Ascending aorta (tissue), 2 donors: ENCODE data around the gene MED15. TPM values are rescaled to one million over a fixed set of nuclear protein-coding genes. Genes with fewer than 3 reads are reported as not detected.

Experiments
- DNase-seq, 2 donors: peaks; one replicate each; pipeline ENCODE4 v3.0.0-alpha.2; 2019; ENCODE audit warnings: low spot score in 2 of 2
- H3K27ac ChIP-seq, 2 donors: fragments of 200-600 bp; sonication (generic); one replicate each; pipeline ENCODE4 v1.5.1; 2016 to 2017; ENCODE audit warnings: mild to moderate bottlenecking in 1 of 2
- H3K27me3 ChIP-seq: fragments of 200-600 bp; sonication (generic); one replicate; pipeline ENCODE4 v1.5.1; 2017
- H3K36me3 ChIP-seq, 2 donors: fragments of 200-600 bp; sonication (generic); one replicate each; pipeline ENCODE4 v1.5.1; 2016
- H3K4me1 ChIP-seq, 2 donors: fragments of 200-600 bp; sonication (generic); one replicate each; pipeline ENCODE4 v1.5.1; 2016 to 2017; ENCODE audit warnings: mild to moderate bottlenecking in 1 of 2
- H3K4me3 ChIP-seq, 2 donors: fragments of 200-600 bp; sonication (generic); one replicate each; pipeline ENCODE4 v1.5.1; 2016 to 2017; ENCODE audit warnings: mild to moderate bottlenecking in 1 of 2
- H3K9me3 ChIP-seq, 2 donors: fragments of 200-600 bp; sonication (generic); one replicate each; pipeline ENCODE4 v1.5.1; 2016
- intact Hi-C: fragments of 100-400 bp; cut with DNase I; formaldehyde crosslinking; loops from one replicate; pipeline ENCODE4 v1.15.1; 2023
- total RNA-seq: library from RNA; depleted of rRNA; stranded (reverse); fragments of >200 nt; gene quantifications from one replicate; pipeline ENCODE4 v1.1.0, GENCODE V29; 2016
- TF ChIP-seq, protein P1 (sequence below), 3 experiments: fragments of 200-600 bp in 2 of 3; fragments of 450-650 bp in 1 of 3; sonication (generic) in 2 of 3; IDR thresholded peaks; one replicate each; pipeline ENCODE4 v1.5.1; 2016 to 2019; ENCODE audit warnings: antibody characterized with exemption in 3 of 3, mild to moderate bottlenecking in 1 of 3, moderate library complexity in 1 of 3

Gene MED15
- total RNA-seq, 1 donor from 2014 or later, result 204 TPM

DNA sequence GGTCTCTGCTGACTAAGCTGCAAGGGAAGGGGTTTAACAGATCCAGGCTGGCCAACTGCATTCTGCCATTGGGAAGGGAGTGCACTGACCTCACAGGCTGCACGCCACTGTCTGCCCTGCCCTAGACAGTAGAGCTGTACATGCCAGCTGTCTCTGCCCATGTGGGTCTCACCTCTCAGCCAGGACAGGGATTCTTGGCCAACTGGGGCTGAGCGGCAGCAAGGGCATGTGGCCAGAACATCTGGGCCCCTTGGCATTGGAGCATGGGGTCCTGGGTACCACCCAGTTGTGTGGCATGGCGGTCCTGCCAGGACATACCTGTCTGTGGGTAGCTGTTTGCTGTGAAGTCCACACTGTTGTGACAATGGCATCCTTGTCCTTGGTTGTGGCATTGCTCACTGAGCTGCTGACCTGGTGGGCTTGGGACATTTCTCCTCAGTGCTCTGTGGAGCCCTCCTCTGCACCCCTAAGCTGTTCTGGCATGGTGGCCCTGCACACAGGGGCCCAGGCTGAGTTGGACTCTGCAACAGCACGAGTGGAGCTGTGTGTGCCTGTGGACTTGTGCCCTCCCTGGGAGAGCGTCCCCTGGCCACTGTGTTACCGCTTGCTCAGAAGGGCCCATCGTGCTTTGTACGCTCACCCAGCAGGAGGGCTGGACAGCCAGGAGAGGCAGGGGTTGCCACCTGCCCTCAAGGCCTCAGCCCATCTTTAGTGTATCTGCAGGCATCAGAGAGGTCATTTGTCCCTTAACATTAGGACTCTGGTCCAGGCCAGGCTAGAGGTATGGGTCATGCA lies 46.7 kb downstream of the MED15 start:
- Histone ChIP-seq H3K9me3 (no peaks in the 10 kb centered on the region), H3K4me1 (peaks cover 34 to 62% of the 10 kb centered on the region in 2 donors), H3K36me3 (peaks cover 23 to 30% of the 10 kb centered on the region in 2 donors), H3K27ac (peak overlapping the region; percentile 95 to 98), H3K27me3 (no peaks in the 10 kb centered on the region), H3K4me3 (no peak overlapping the region)
- TF ChIP-seq, protein P1, sequence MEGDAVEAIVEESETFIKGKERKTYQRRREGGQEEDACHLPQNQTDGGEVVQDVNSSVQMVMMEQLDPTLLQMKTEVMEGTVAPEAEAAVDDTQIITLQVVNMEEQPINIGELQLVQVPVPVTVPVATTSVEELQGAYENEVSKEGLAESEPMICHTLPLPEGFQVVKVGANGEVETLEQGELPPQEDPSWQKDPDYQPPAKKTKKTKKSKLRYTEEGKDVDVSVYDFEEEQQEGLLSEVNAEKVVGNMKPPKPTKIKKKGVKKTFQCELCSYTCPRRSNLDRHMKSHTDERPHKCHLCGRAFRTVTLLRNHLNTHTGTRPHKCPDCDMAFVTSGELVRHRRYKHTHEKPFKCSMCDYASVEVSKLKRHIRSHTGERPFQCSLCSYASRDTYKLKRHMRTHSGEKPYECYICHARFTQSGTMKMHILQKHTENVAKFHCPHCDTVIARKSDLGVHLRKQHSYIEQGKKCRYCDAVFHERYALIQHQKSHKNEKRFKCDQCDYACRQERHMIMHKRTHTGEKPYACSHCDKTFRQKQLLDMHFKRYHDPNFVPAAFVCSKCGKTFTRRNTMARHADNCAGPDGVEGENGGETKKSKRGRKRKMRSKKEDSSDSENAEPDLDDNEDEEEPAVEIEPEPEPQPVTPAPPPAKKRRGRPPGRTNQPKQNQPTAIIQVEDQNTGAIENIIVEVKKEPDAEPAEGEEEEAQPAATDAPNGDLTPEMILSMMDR (IDR thresholded peaks at IDR 0.05), result no peak
- DNase-seq, result no peak
- intact Hi-C loops, result loop anchor here (10.0 kb wide), 1 partner anchor 301 kb away; the partner anchor contains the start of genes PI4KA and SNAP29

DNA sequence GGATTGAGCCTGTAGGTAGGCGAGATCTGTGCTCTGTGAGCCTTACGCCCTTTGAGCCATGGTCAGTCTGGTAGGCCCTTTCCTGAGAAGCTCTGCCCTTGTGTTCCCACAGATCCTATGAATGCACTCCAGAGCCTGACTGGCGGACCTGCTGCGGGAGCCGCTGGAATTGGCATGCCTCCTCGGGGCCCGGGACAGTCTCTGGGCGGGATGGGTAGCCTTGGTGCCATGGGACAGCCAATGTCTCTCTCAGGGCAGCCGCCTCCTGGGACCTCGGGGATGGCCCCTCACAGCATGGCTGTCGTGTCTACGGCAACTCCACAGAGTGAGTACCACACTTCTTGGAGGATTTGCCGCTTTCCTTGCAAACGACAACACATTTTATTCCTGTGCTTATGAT lies 47.4 kb downstream of the MED15 start:
- TF ChIP-seq, protein P1 (IDR thresholded peaks at IDR 0.05), result no peak
- peaks cover 24 to 37% of the 10 kb centered on the region in 2 donors for H3K36me3 ChIP-seq
- intact Hi-C loops, result loop anchor here (10.0 kb wide), 1 partner anchor 300 kb away; the partner anchor contains the start of genes PI4KA and SNAP29
- H3K27ac ChIP-seq, result peak overlapping the region; percentile 95 to 98
- H3K4me3 ChIP-seq, result no peak overlapping the region
- DNase-seq, result no peak
- H3K4me1 ChIP-seq, result peaks cover 34 to 55% of the 10 kb centered on the region in 2 donors
- H3K9me3 ChIP-seq, result no peaks in the 10 kb centered on the region
- no peaks in the 10 kb centered on the region for H3K27me3 ChIP-seq

DNA sequence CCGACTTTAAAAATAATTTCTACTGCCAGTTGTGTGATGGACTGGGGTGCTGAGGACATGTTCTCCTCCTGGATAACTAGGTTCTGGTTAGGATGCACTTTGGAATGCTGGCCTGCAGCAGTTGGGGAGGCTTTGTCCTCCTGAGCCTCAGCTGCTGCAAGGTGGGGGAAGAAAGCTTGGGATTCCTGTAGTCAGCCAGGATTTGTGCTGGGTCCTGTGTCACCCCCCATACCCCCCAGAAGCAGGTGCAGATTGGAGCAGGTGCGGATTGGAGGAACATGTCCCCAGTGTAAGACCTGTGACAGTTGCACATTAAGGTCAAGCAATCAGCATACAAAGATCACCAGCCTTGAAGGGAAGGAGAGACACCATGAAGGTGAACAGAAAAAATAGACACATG lies 51.1 kb downstream of the MED15 start:
- DNase-seq, result no peak
- no peak overlapping the region for H3K4me3 ChIP-seq
- peaks cover 29 to 59% of the 10 kb centered on the region in 2 donors for H3K36me3 ChIP-seq
- no peaks in the 10 kb centered on the region for H3K27me3 ChIP-seq
- H3K27ac ChIP-seq, result no peak overlapping the region
- TF ChIP-seq, protein P1 (IDR thresholded peaks at IDR 0.05), result no peak
- no peaks in the 10 kb centered on the region for H3K9me3 ChIP-seq
- peaks cover 8 to 18% of the 10 kb centered on the region in 2 donors for H3K4me1 ChIP-seq
- intact Hi-C loops, result loop anchor here (10.0 kb wide), 1 partner anchor 296 kb away; the partner anchor contains the start of genes PI4KA and SNAP29

DNA sequence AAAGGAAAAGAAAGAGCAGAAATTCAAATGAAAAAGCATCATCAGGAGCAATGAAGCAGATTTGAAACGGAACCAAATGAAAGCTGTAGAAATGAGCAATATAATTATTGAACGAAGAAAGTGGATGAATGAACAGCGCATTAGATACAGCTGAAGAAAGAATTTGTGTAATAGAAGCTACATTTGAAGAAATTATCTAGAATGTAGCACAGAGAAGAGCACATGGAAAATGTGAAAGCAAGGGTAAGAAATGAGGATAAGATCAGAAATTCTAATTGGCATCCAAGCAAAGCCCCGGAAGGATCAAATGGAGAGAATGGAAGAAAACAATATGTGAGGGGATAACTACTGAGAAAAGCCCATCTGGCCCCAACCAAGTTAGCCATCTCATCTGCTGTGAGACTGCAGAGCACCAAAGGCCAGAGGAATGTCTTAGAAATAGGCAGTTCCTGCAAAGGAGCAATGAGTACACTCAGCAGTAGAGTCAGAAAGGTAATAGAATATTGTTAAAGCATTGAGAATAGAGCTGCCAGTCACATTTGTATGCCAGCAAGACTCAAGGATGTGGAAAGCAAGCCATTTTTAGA lies 51.9 kb downstream of the MED15 start:
- Histone ChIP-seq H3K4me1 (peaks cover 2 to 14% of the 10 kb centered on the region in 2 donors), H3K36me3 (peaks cover 24 to 60% of the 10 kb centered on the region in 2 donors), H3K27ac (no peak overlapping the region), H3K27me3 (no peaks in the 10 kb centered on the region), H3K4me3 (no peak overlapping the region), H3K9me3 (no peaks in the 10 kb centered on the region)
- TF ChIP-seq, protein P1 (IDR thresholded peaks at IDR 0.05), result no peak
- DNase-seq, result no peak
- intact Hi-C loops, result loop anchor here (10.0 kb wide), 1 partner anchor 296 kb away; the partner anchor contains the start of genes PI4KA and SNAP29

DNA sequence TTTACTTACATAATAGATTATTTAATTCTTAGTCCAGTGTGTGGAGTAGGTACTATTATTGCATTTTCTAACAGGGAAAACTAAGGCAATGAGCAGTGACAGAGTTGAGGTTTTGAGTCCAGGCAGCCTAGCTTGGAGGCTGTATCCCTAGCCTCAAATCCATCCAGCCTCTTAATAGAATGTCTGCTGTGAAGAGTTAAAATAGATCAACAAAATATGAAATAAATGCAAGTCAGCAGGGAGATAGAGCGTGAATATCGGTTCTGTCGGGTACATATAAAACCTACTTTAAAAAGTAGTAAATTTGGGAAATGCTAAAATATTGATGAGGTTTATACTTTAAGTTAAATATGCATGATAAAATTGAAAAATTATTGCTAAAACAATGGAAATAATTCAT lies 53.3 kb downstream of the MED15 start:
- peaks cover 0 to 11% of the 10 kb centered on the region in 2 donors for H3K4me1 ChIP-seq
- no peaks in the 10 kb centered on the region for H3K9me3 ChIP-seq
- no peak overlapping the region for H3K27ac ChIP-seq
- intact Hi-C loops, result no loop called here
- H3K27me3 ChIP-seq, result no peaks in the 10 kb centered on the region
- no peak for DNase-seq
- H3K4me3 ChIP-seq, result no peak overlapping the region
- TF ChIP-seq, protein P1 (IDR thresholded peaks at IDR 0.05), result no peak
- peaks cover 26 to 64% of the 10 kb centered on the region in 2 donors for H3K36me3 ChIP-seq
